IPS-NIHi11 (cell line): Measurements from ENCODE around the gene MYO5C.
"Not testable (repeated sequence)": the region's sequence is repeated elsewhere in the genome, so short reads cannot be mapped to it uniquely, and the experiment has no call there.

Experiments used
- DNase-seq: peaks from one replicate; pipeline ENCODE4 v3.0.0; 2012; ENCODE audit warnings: mixed read lengths, low spot score

Gene MYO5C

DNA sequence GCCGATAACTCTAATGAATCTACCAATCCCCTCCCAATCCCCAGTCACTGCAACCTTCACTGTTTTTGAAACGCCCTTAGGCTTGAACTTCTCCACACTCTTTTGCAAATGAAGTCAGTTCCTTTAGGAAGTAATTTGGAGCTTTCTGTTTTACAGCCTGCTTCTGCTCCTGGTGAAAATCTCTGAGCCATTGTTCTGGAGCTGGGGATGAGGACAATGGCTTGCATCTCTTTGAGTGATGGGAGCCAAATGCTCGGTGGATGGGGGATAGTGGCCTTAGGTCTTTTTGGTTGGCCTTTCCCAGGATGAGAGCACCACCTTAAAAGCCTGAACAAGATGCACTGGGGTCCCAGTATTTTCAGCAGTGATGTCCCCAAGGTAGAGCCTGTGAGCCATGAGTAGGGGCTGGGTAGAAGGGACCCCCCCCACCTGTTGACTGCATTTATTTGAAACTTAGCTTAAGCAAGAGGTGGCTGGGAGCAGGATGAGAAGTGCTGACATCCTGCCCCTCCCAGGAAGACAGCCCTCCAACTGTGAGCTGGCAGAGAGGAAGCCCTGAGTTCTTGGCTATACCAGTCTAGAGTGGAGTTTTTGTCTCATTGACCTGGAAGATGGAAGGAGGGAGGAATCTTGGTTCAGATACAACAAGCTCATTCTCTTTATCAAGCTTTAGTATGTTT, 7.6 kb upstream of the MYO5C start:
- no peak for DNase-seq

DNA sequence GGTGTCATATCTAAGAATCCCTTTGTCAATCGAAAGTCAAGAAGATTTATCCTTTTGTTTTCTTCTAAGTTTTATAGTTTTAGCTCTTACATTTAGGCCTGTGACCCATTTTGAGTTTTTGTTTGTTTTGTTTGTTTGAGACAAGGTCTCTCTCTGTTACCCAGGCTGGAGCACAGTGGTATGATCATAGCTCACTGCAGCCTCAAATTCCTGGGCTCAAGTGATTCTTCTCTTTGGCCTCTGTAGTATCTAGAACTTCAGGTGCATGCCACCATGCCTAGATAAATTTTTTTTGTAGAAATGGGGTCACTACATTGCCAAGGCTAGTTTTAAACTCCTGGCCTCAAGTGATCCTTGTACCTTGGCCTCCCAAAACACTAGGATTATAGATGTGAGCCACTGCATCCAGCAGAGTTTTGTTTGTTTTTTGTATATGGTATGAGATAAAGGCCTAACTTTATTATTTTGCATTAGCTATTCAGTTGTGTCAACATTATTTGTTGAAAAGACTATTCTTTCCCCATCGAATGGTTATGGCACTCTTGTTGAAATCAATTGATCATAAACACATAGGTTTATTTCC, 5.8 kb upstream of the MYO5C start:
- no peak for DNase-seq

DNA sequence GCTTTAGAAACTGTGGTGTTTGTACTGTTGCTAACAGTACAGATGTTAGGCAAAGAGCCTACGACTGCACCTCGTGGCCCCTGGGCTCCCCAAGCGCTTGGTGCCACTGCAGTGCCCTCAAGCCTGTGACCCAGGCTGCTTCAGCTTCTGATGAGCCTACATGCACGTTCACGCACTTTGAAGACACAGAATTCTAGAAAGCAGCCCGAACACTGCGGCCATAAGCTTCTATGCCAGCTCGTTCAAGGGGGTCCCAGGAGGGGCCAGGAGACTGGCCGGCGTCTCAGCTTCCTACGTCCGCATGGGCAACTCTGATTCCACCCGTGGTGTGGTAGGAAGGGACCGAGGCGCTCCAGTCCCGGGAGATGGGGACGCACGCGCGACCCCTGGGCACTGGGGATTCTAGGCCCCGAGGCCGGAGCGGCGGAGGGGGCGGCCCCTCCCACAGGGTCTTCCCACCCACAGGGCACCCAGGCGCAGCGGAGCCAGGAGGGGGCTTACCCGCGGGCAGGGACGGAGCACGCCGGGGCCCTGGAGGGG, 653 bp downstream of the MYO5C start:
- DNase-seq, result no peak

DNA sequence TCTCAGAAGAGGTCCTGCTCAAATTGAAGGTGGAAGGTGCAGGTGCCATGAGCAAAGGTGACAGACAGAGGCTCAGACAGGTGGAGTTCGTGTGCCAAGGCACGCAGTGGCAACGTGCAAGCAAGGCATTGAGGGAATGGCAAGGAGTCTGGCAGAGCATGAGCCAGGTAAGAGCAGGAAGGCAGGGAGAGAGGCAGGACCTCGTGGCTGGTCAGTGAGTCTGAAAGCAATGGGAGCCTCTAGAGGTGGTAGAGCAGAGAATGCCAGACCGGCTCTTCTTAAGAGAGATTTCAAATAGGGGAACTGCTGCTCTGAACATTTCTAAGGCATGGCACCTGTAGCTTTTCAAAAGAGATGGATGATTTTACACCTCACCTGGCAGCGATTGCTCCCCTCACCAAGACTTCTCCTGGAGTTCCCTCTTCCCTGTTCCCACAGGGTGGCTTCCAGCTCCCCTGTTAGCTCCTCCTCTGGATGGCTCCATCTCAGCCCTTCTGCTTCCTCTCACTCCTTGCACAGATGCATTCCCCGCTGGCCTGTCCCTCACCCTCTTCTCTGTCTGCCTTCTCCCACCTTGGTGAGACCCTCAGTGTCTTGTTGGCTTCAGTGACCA, 2.7 kb downstream of the MYO5C start:
- DNase-seq, result no peak

DNA sequence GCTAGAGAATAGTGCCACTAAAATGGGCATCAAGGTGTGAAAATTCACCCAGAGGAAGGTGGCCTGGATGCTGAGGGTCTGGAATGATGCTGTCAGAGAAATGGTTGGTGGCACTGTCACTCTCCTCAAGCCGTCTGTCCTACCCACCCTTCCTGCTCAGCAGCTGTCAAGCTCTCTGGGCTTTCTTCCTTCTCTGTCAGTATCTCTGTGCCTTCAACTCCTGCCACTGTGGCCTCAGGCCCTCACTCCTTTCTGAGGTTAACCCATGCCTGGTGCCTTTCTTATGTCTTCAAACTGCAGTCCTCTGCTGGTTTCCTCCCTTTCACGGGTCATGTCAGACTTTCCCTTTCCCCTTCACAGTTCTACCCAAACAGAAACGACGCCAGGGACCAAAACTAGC, 4.4 kb downstream of the MYO5C start:
- no peak for DNase-seq

DNA sequence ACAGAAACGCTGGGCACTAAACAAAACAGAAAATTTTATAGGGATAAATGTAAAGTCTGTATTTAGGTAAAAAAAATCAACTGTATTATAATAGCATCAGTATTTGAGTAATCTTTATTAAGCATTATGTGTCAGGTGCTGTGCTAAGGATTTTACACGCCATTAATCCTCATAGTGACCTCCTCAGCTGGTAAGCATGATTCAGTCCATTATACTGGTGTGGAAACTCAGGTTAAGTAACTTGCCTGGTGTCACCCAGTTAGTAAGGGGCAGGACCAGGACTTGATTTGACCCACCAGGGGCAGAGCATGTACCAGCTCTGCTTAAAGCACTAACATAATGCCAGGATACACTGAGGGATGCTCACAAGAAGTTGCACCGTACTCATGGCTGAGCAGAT, 4.8 kb downstream of the MYO5C start:
- DNase-seq, result no peak

DNA sequence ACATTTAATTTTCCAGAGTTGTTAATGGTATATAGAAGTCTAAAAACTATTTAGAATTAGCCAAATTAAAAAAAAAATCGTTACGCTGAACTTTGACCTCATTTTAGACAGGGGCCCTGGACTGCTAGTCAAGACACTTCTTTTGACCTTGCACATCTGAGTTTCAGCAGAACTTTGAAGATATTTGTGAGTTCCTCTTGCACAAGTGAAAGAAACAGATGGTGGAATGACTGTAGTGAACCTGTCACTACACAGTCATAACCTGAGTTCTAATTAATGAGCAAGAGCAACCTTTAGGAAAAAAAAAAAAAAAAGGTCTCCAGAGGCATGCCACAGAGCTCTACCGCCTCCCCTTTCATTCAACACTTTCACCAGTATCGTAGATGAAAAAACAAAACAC, 5.3 kb downstream of the MYO5C start:
- no peak for DNase-seq

DNA sequence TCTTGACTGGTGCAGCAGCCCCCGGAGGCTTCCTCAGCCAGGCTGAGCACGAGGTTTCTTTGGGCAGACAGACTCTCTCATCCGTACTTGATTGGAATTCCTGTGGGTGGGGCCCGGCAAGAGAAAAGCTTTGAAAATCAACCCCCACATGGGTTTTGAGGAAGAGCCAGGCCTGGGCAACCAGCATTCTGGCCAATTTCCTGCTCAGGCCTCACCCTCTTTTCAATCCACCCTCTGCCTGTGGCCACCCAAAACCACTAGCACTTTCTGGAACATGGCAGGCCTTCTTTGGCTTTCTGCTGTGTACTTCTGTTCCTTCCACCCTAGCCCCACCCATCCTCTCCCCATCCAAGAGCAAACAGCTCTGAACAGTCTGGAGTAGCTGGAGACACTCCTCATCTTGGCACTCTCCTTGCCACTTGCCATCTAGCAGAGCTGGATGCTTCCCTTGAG, 5.9 kb downstream of the MYO5C start:
- peak; percentile 37 for DNase-seq

DNA sequence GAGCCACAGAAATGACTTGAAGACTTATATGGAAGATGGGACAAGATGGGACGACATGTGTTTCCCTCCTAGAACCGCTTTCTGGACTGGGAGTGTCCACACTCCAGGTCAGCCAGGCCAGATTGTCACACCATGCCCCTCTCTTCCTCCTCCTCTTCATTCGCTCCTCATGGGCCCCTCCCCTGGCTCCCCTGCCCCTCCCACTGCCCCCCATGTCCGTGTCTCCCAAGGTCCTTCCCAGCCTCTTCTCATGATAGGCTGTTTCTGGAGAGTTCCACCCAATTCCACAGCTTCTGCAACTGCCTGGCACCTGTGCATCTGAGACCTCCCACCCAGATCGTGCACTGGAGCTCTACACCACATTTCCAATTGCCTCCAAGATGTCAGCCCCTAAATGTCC, 6.6 kb downstream of the MYO5C start:
- no peak for DNase-seq

DNA sequence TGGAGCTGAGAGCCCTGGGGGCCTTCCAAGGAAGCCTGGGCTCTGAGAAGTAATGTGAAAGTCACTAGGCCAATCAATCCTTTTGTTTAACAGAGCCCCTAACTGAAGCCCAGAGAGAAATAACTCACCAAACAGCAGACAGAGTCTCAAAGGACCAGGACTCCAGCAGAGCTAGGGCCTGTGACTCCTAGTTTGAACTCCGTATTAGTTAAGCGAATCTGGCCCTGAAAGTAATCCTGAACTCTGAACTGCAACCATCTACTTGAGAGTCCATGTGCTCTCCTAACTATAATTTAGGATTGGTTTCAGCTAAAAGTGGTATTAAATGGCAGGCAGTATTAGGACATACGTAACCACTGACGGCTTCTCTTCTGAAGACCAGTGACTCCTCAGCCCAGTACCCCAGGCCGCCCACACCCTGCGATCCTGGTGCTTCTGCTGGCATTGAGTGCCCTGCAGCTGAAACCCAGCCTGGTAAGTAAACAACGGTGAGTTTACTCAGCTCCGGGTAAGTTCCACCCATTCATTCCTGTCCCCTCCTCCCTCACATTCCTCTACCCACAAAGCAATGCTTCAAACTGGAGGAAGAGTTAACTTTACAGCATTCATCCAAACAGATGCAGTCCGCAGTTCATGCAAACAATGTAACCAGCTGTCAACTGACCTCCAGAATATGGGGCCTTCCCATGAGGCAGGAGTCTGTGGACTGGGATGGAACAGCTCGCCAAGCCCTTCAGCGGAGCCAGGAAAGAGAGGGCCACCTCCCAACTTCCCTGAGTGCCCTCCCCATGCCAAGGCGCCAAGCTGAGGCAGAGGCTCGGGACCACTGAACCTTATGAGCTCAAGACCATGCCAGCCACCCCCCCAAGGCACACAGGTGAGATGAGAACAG, 7.3 kb downstream of the MYO5C start:
- peak; percentile 42 for DNase-seq

DNA sequence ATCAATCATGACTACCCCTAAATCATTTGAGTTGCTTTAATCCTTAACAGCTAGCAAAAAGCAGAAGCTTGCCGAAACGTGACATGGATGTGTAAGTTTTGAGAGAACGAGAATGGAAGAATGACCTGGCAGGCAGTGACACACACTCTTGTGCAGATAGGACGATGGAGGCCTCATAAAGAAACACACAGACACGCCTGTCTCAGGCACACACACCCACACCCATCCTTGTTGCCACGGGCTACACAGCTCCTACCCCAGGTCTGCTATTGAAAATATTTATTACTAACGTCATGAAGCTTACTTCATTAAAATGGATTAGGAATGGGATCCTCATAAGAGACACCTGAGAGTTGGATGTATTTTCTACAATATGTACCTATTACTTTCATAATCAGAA, 8.5 kb downstream of the MYO5C start:
- DNase-seq, result no peak

DNA sequence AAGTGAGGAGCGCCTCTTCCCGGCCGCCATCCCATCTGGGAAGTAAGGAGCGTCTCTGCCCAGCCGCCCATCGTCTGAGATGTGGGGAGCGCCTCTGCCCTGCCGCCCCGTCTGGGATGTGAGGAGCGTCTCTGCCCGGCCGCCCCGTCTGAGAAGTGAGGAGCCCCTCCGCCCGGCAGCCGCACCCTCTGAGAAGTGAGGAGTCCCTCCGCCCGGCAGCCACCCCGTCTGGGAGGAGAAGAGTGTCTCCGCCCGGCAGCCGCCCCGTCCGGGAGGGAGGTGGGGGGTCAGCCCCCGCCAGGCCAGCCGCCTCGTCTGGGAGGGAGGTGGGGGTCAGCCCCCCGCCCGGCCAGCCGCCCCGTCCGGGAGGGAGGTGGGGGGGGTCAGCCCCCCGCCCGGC, 9.7 kb downstream of the MYO5C start:
- DNase-seq, result not testable (repeated sequence)

DNA sequence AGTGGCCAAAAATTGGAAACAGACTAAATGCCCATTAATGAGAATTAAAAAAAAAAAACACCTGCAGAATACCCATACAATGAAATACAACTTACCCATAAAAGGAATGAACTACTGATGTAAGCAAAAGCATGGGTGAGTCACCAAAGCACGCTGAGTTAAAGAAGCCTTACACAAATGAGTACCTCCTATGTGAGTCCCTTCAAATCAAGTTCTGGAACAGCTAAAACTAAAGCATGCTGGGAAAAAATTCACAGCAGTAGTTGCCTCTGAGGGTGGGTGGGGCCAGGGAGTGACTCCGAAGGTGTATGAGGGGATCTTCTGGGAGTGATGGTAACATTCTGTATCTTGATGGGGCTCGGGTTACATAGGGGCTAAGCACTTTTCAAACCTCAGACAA, 11.4 kb downstream of the MYO5C start:
- peak; percentile 28 for DNase-seq

DNA sequence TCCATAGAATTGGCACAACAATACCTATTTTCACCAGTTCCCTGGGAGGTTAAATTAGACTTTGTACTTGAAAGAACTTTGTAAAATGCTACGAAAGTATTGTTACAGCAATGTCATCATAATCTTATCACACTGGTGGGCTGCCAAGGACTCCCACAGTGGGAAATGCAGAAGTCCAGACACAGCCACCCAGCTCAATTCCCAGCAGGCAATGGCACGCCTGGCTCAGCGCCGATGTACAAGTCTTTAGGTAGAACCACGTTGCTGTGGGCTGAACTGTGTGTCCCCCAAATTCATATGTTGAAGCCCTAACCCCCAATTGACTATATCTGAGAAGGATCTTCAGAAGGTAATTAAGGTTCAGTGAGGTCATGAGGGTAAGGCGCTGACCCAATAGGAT, 12.3 kb downstream of the MYO5C start:
- DNase-seq, result no peak

DNA sequence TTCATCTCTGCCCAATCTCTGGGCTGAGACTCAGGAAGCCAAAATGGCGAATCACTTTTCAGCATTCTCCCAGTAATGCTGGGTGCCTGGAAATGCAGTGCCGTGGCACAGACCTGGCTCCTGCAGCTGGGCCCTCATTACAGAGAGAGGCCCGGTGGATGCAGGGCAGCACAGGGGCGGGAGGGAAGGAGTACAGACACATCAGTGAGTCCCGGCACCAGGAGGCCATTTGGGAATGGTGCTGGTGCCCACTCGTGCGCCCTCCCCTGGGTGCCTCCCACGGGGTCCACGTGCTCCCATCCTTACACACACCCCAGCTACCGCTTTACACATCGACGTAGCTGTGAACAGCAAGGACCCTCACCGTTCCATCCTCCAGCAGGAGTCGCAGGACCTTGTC, 13.2 kb downstream of the MYO5C start:
- DNase-seq, result no peak

DNA sequence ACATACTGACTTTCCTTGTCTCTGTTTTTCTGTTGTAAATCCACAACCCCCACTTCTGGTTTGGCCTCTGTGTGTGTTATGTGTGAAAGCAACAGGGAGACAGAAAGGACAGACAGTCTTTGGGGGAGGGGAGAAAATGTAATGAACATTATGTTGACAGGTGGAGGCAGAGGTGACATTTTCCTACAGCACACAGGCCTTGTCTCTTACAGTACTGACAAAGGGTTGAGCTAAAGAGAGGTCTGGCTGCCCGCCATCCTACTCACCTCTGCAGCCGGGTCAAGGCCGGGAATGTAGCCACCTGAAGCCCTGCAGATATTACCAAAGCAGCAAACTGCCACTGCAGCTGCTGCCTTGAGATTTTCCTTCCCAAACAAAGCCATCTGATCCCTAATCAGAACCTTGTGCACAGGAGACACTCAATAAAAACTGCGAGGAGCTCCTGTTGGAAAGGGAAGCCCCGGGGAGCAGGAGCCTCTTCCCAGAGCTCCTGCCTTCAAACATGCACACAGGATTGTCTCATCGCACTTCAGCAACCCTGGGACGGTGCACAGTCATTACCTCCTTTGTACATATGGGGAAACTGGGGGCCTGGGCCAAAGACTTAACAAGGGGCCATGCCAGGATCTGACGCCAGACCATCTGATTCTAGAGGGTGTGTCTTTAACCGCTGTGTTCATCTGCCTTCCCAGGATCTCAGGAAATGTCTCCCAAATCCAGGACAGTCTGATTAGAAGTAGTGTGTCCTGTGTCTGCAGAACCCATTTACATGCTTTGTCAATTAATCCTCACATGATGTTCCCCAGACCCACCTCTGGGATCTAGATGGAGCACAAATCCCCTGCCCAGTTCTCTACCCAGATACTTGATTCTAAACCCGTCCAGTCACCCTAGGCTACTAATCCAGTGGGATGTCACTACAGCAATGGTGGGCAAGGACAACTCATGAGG, 14.2 kb downstream of the MYO5C start:
- DNase-seq, result no peak

DNA sequence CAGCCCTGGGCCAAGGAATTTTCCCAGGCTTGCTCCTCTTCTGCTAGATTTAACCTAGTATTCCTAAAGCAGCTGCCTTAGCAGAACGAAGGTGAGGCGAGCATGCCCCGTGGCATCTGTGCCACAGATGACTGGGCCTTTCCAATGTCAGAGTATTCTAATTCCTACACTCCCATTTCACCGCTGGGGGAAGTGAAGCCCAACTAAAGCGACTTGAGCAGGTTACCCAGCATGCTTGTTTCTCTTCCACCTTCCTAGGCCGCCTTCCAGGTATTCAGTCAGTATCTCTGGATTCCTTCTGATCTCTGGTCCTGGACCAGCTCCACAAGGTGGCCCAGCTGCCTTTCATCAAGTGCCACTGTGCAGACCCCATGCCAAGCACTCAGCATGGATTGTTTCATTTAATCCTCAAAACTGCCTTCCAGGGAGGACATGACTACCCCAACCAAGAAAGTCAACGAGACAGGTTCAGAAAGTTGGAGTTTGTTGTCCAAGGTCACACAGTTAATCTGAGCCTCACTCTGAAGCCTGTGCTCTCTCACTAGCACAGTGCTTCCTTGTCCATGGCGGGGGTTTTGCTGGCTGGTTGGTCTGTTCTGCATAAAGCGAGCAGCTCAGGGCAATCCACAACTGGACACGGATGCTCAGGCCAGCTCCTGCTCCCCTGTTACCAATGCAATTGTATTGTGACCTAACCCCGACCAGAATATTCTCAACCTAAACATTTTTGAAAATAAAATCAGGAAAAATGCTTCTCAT, 15.1 kb downstream of the MYO5C start:
- no peak for DNase-seq

DNA sequence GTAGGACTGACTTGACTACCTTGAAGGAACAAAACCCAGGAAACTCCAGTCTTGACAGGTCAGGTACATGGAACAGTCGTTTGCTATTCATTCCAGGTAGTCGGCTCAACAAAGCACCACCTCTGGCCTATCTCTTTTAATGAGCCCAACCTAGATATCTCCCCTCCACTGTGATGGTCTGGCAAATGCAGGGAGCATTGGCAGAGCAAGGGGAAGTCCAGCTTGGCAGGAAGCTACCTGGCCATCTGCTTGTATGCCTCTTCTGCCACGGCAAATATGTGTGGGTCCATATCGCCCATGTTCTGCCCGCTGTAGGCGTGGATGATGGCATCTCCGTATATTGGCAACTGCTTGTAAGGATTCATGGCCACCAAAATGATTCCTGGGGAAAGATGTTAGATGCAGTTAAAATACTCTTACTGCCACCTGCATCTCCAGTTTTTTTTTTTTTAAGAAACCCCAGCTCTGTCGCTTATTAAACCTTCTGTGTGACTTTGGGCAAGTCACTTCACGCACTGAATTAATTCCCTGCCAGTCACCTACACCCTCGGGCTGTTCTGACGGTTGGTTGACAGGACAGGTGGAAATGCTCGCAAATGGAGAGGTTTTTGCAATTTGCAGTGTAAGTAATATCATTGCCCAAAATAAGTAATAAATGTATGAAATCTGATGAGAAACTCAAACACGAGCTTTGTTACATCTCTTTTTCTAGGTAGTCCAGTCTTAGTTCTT, 16.8 kb downstream of the MYO5C start:
- DNase-seq, result no peak

DNA sequence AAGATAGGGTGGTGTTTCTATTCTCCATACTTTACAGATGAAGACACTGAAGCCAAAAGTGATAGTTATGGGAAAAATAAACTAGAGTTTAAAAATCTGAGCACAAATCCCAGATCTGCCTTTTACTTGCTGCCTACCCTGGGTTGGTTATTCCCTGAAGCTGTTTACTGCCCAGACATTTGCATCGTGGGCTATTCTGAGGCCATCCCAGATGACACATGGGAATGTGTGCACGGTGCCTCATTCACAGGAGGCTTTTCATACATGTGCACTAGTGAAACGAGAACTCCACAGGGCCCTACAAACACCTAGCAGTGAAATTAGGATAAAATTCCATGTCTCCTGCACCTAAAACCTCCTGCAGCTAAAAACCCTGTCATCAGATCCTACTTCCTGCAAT, 17.5 kb downstream of the MYO5C start:
- no peak for DNase-seq

DNA sequence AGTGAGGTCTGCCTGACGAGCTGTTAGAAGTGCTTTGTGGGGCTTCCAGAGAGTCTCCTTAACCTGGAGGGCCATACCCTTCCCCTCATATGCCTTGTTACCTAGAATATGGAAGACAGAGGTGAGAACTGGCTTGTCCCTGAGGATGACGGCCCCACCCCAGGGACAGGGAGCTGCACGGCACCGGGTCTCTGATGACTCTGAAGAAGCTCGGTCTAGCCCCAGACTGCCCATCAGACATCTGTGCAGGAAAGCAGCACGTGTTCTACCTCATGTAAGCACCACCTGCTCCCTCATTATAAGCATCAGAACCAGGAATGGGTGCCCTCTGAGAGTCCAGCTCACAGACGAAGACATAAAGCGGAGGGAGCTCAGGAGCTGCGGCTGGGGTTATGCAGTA, 18.0 kb downstream of the MYO5C start:
- DNase-seq, result no peak
